Hematopoietic multipotent progenitor cell treated with erythropoietin and hydrocortisone succinate and interleukin-3 and kit ligand, for 8 days (in vitro differentiated cells): ENCODE measurements around the gene FAM193A.
"Not testable (repeated sequence)": the region's sequence is repeated elsewhere in the genome, so short reads cannot be mapped to it uniquely, and the experiment has no call there.

Source experiments
- DNase-seq: peaks from one replicate; pipeline ENCODE4 v3.0.0-alpha.2; 2015

Gene FAM193A

GRCh38 chr4:2755821-2756690, 219.6 kb downstream of the FAM193A start, which contains the start of gene TNIP2:
Gene TNIP2 (minus strand): TSS chr4:2756336. CDS start chr4:2756289, 47 bp downstream.
- DNase-seq, result peak; percentile 71

- DNase-seq, result no peak
Observed at GRCh38 chr4:2756691-2757350, 220.4 kb downstream of the FAM193A start.

- no peak for DNase-seq
Observed at GRCh38 chr4:2757426-2757825, 221.0 kb downstream of the FAM193A start.

DNA sequence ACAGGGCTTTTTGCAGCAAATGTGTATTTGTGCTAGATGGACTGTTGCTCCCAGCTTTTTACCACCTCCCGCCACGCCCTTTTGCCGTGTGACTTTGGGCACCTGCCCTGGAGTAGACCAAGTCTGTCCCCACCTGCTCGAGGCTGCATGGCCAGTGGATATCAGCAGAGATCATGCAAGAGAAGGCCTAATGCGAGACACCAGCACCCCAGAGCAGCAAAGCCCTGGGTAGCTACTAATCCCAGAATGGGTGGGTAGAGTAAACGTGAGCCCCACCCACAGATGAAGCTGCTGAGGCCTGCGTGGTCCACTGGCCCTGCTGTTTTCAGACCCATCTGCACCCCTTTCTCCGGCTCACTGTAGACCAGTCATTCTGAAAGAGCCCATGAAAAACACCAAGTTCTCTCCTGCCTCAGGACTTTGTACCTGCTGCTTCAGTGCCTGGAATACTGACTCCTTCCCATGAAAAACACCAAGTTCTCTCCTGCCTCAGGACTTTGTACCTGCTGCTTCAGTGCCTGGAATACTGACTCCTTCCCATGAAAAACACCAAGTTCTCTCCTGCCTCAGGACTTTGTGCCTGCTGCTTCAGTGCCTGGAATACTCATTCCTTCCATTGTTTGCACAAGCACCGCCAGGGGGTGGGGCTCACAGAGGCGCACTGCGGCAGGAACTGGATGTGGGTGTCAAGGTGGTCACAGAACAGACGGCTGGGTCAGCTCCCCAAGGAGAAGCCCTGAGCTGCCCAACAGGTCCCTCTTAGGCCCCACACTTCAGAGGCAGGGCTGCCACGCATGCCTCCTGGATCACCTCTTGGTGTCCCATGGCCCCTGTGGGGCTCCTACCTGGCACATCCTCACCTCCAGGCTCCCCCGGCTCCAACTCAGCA, 224.8 kb downstream of the FAM193A start:
- peak; percentile 18 for DNase-seq

GRCh38 chr4:2762048-2762447, 225.6 kb downstream of the FAM193A start:
- no peak for DNase-seq

- DNase-seq, result not testable (repeated sequence)
Observed at GRCh38 chr4:2762486-2763370, 226.3 kb downstream of the FAM193A start.

DNA sequence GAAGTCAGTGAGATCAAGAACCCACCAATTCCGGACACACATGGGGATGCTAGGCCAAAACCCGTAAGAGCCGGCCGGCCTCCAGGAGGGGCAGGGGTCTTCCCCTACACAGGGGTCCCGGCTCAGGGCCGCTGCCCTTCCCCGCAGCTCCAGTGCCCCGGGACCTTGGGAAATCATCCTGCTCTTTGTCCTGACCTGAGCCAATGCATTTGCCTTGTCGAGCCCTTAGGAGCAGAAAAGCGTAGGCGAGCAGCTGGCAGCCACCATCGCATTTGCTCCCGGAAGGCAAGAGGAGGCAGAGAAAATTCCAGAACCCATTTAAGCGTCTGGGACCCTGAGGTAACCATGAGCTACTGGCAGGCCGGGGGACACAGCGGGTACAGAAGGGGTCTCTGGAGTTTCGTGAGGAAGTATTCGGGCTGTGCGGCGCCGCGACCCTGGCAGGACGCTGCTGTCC, 227.1 kb downstream of the FAM193A start:
- no peak for DNase-seq

GRCh38 chr4:2765832-2766526, 229.5 kb downstream of the FAM193A start:
- DNase-seq, result no peak

GRCh38 chr4:2767046-2767704, 230.7 kb downstream of the FAM193A start:
- DNase-seq, result no peak

DNA sequence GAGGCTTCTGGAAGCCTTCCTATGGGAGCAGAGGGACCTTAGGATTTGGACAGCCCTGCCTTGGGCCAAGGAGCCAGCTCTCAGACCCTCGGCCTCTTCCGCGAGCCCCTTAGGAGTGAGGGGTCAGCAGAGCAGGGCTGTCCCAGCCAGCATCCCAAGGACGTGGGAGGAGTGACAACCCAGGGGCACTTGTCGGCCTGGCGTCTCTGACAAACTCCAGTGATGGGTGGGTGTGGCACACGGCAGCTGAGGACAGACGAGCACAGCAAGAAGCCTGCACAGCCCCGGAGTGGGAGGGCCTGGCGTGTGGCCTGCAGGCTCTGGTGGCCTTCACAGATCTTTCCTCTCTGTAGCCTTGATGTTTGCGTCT, 231.2 kb downstream of the FAM193A start:
- no peak for DNase-seq

DNA sequence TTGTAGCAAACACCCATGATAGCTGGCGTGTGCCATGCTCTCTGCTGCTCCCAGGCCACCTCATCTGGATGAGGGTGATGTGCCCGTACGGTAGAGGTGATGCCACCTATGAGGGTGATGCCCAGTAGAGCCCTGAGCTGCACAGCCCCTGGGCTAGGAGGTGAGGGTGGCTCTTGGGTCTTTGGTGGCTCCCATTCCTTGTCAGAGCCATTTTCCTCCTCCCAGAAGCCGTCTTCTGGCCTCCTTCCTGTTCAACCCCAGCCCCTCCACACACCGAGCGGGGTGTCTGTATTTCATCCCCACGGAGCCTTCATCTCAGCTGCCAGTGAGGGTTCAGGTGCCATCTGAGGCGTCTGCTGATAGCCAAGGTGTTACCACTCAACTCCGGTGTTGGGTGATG, 231.7 kb downstream of the FAM193A start:
- no peak for DNase-seq

DNA sequence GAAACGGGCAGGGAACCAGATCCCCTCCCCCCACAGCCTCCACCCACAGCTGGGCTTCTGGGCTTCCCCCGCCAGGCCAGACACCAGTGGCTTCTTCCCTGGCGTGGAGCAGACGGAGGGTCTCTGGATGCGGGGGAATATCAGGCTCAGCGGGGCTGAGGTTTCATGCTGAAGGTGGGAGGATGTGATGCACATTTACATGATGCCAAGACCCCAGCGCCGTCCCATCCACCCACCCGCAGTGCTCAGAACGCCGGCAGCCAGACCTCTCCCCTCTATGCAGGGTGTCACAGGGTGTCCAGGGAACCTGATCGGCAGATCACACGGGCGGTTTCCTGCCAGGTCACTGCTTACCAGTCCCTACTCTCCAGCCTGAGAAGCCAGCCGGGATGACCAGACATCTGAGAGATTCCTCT, 232.5 kb downstream of the FAM193A start:
- no peak for DNase-seq

GRCh38 chr4:2771264-2771663, 234.8 kb downstream of the FAM193A start:
- DNase-seq, result no peak

- not testable (repeated sequence) for DNase-seq
Observed at GRCh38 chr4:2780643-2781042, 244.2 kb downstream of the FAM193A start.

DNA sequence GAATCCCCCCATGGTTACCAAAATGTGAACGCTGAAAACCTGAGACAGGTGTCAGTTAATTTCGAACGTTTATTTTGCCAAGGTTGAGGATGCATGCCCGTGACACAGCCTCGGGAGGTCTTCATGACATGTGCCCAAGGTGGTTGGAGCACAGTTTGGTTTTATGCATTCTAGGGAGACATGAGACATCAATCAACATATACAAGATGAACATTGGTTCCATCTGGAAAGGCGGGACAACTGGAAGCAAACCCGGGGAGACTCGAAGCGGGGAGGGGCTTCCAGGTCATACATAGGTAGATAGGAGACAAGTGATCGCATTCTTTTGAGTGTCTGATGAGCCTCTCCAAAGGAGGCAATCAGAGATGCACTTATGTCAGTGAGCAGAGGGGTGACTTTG, 245.5 kb downstream of the FAM193A start:
- DNase-seq, result no peak
